BE2C (cell line): ENCODE data around the gene ZCCHC24.
A peak's percentile ranks its signal among the peaks of the same experiment; 100 is the strongest.

Source experiments
- DNase-seq: peaks from one replicate; pipeline ENCODE4 v3.0.0-alpha.2; 2020
- H3K27me3 ChIP-seq: fragments of 250-450 bp; sonication (Bioruptor Pico); 2 replicates; pipeline ENCODE4 v1.5.1; 2020; ENCODE audit warnings: mild to moderate bottlenecking
- H3K36me3 ChIP-seq: fragments of 250-450 bp; sonication (Bioruptor Pico); 2 replicates; pipeline ENCODE4 v1.5.1; 2020; ENCODE audit warnings: mild to moderate bottlenecking
- H3K4me1 ChIP-seq: fragments of 250-450 bp; sonication (Bioruptor Pico); 2 replicates; pipeline ENCODE4 v1.5.1; 2020
- H3K4me3 ChIP-seq: 2 replicates; pipeline ENCODE4 v1.5.1; 2011; ENCODE audit warnings: low read depth, low read length
- H3K9me3 ChIP-seq: fragments of 250-450 bp; sonication (Bioruptor Pico); 2 replicates; pipeline ENCODE4 v1.5.1; 2020
- CTCF ChIP-seq: IDR thresholded peaks from 2 replicates; pipeline ENCODE4 v1.5.1; 2012; ENCODE audit warnings: mild to moderate bottlenecking, low read depth, low read length

ZCCHC24 gene

GRCh38 chr10:79348640-79348988, 96.8 kb downstream of the ZCCHC24 start:
- Histone ChIP-seq H3K9me3 (no peaks in the 10 kb centered on the region), H3K36me3 (peaks cover 48% of the 10 kb centered on the region), H3K4me1 (peaks cover 6% of the 10 kb centered on the region), H3K27me3 (no peaks in the 10 kb centered on the region), H3K4me3 (peak overlapping the region; percentile 78)
- DNase-seq, result no peak
- TF ChIP-seq CTCF, result no peak

- peak; percentile 52 for DNase-seq
- H3K9me3 ChIP-seq, result no peaks in the 10 kb centered on the region
- H3K27me3 ChIP-seq, result no peaks in the 10 kb centered on the region
- peak overlapping the region; percentile 78 for H3K4me3 ChIP-seq
- peaks cover 43% of the 10 kb centered on the region for H3K36me3 ChIP-seq
- peaks cover 6% of the 10 kb centered on the region for H3K4me1 ChIP-seq
- TF ChIP-seq CTCF, result no peak
Measured at GRCh38 chr10:79347894-79348639, 97.4 kb downstream of the ZCCHC24 start.

- no peaks in the 10 kb centered on the region for H3K9me3 ChIP-seq
- no peaks in the 10 kb centered on the region for H3K27me3 ChIP-seq
- peak within 1 kb of the TSS; percentile 78 for H3K4me3 ChIP-seq
- peak; percentile 78 for TF ChIP-seq CTCF
- DNase-seq, result peak; percentile 94
- peaks cover 6% of the 10 kb centered on the region for H3K4me1 ChIP-seq
- H3K36me3 ChIP-seq, result peaks cover 36% of the 10 kb centered on the region
Measured at GRCh38 chr10:79347226-79347893, 98.1 kb downstream of the ZCCHC24 start, which contains the start of gene PPIF. PPIF (plus strand) TSS chr10:79347469; CDS start chr10:79347549, 80 bp downstream.

GRCh38 chr10:79346388-79347225, 98.8 kb downstream of the ZCCHC24 start:
- DNase-seq, result no peak
- peaks cover 28% of the 10 kb centered on the region for H3K36me3 ChIP-seq
- TF ChIP-seq CTCF, result no peak
- H3K4me1 ChIP-seq, result peaks cover 6% of the 10 kb centered on the region
- no peak overlapping the region for H3K4me3 ChIP-seq
- no peaks in the 10 kb centered on the region for H3K9me3 ChIP-seq
- H3K27me3 ChIP-seq, result no peaks in the 10 kb centered on the region

- Histone ChIP-seq H3K27me3 (no peaks in the 10 kb centered on the region), H3K36me3 (peaks cover 24% of the 10 kb centered on the region), H3K4me1 (peaks cover 6% of the 10 kb centered on the region), H3K9me3 (no peaks in the 10 kb centered on the region), H3K4me3 (no peak overlapping the region)
- TF ChIP-seq CTCF, result no peak
- no peak for DNase-seq
Measured at GRCh38 chr10:79346012-79346340, 99.4 kb downstream of the ZCCHC24 start.
